Measurements from ENCODE around the gene CADM1. TPM values are rescaled to one million over a fixed set of nuclear protein-coding genes. Genes with fewer than 3 reads are reported as not detected.

The CADM1 gene
- total and polyA plus RNA-seq, 10 of the 15 experiments (the other 5 are each of a cell fraction or from before 2014, with no cell fraction given) = 0.03 to 0.48 (median 0.15) TPM; not detected in 3

GRCh38 chr11:115349335-115350017 lies 154.7 kb downstream of the CADM1 start:
- Histone ChIP-seq H3K36me3 (ENCODE audit: control insufficient read depth in 2 of 2, insufficient read depth in 2 of 2, low read length in 1 of 2) (no peaks in the 10 kb centered on the region), H3K4me3 (no peak overlapping the region), H2AFZ (ENCODE audit: control insufficient read depth, low read depth, low read length) (no peak overlapping the region), H3K9ac (ENCODE audit: control insufficient read depth, insufficient read depth, low read length) (no peak overlapping the region), H3K4me2 (ENCODE audit: control insufficient read depth, insufficient read depth) (no peak overlapping the region), H4K20me1 (ENCODE audit: control insufficient read depth, insufficient read depth) (no peaks in the 10 kb centered on the region), H3K27me3 (replicated peaks in 1 of 2; ENCODE audit: control insufficient read depth in 2 of 2, insufficient read depth in 2 of 2, low read length in 1 of 2) (no peaks in the 10 kb centered on the region; a peak in 1 of 4 replicates), H3K9me3 (replicated peaks; ENCODE audit: control insufficient read depth, insufficient read depth, low read length) (no peaks in the 10 kb centered on the region), H3K79me2 (ENCODE audit: control insufficient read depth, insufficient read depth, low read length) (no peaks in the 10 kb centered on the region), H3K4me1 (ENCODE audit: control insufficient read depth, insufficient read depth, low read length) (no peaks in the 10 kb centered on the region), H3K27ac (ENCODE audit: control insufficient read depth, insufficient read depth) (no peak overlapping the region)
- in situ Hi-C loops (cut with MboI) = no loop called here
- ChIA-PET RAD21 (ENCODE audit: unreplicated experiment) (no interaction called here), POLR2A (no interaction called here), CTCF (interaction anchor here (1.5 kb wide), 1 partner anchor 15 kb away, joined by 3 read pairs; no protein-coding TSS in a partner anchor), SMC1A (ENCODE audit: uncharacterized antibody, unreplicated experiment) (interaction anchor here (1.2 kb wide), 1 partner anchor 10 kb away, joined by 3 read pairs; no protein-coding TSS in a partner anchor)
- no peak for FAIRE-seq
- no peak for ATAC-seq
- 22% methylated on average over 7 of the region's 7 CpGs for WGBS (ENCODE audit: insufficient coverage, insufficient replicate concordance, low lambda C conversion rate, missing lambda C conversion rate)
- DNase-seq (ENCODE audit: low read depth, low spot score) = no peak
- BruUV-seq (replicated peaks) = no TSS peak
- intact Hi-C loops (cut with micrococcal nuclease; ENCODE audit: unreplicated experiment) = no loop called here
- no peak for TF ChIP-seq KLF5 (IDR thresholded peaks at IDR 0.05; ENCODE audit: partially characterized antibody)
- TF ChIP-seq EED (IDR thresholded peaks at IDR 0.05; ENCODE audit: low read depth) = no peak
- TF ChIP-seq, protein P1, sequence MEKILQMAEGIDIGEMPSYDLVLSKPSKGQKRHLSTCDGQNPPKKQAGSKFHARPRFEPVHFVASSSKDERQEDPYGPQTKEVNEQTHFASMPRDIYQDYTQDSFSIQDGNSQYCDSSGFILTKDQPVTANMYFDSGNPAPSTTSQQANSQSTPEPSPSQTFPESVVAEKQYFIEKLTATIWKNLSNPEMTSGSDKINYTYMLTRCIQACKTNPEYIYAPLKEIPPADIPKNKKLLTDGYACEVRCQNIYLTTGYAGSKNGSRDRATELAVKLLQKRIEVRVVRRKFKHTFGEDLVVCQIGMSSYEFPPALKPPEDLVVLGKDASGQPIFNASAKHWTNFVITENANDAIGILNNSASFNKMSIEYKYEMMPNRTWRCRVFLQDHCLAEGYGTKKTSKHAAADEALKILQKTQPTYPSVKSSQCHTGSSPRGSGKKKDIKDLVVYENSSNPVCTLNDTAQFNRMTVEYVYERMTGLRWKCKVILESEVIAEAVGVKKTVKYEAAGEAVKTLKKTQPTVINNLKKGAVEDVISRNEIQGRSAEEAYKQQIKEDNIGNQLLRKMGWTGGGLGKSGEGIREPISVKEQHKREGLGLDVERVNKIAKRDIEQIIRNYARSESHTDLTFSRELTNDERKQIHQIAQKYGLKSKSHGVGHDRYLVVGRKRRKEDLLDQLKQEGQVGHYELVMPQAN (conservative IDR thresholded peaks at IDR 0.05) = no peak
- TF ChIP-seq, protein P2, sequence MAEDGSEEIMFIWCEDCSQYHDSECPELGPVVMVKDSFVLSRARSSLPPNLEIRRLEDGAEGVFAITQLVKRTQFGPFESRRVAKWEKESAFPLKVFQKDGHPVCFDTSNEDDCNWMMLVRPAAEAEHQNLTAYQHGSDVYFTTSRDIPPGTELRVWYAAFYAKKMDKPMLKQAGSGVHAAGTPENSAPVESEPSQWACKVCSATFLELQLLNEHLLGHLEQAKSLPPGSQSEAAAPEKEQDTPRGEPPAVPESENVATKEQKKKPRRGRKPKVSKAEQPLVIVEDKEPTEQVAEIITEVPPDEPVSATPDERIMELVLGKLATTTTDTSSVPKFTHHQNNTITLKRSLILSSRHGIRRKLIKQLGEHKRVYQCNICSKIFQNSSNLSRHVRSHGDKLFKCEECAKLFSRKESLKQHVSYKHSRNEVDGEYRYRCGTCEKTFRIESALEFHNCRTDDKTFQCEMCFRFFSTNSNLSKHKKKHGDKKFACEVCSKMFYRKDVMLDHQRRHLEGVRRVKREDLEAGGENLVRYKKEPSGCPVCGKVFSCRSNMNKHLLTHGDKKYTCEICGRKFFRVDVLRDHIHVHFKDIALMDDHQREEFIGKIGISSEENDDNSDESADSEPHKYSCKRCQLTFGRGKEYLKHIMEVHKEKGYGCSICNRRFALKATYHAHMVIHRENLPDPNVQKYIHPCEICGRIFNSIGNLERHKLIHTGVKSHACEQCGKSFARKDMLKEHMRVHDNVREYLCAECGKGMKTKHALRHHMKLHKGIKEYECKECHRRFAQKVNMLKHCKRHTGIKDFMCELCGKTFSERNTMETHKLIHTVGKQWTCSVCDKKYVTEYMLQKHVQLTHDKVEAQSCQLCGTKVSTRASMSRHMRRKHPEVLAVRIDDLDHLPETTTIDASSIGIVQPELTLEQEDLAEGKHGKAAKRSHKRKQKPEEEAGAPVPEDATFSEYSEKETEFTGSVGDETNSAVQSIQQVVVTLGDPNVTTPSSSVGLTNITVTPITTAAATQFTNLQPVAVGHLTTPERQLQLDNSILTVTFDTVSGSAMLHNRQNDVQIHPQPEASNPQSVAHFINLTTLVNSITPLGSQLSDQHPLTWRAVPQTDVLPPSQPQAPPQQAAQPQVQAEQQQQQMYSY (CRISPR knock-in tag; IDR thresholded peaks at IDR 0.05) = no peak
- TF ChIP-seq RUNX3 (IDR thresholded peaks at IDR 0.05; ENCODE audit: low read length) = no peak
- TF ChIP-seq BCLAF1 (IDR thresholded peaks at IDR 0.05) = no peak
- TF ChIP-seq JUND (IDR thresholded peaks at IDR 0.05; ENCODE audit: low read depth, low read length) = no peak
- TF ChIP-seq, protein P3, sequence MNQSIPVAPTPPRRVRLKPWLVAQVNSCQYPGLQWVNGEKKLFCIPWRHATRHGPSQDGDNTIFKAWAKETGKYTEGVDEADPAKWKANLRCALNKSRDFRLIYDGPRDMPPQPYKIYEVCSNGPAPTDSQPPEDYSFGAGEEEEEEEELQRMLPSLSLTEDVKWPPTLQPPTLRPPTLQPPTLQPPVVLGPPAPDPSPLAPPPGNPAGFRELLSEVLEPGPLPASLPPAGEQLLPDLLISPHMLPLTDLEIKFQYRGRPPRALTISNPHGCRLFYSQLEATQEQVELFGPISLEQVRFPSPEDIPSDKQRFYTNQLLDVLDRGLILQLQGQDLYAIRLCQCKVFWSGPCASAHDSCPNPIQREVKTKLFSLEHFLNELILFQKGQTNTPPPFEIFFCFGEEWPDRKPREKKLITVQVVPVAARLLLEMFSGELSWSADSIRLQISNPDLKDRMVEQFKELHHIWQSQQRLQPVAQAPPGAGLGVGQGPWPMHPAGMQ (IDR thresholded peaks at IDR 0.05; ENCODE audit: borderline replicate concordance) = no peak
- TF ChIP-seq, protein P4, sequence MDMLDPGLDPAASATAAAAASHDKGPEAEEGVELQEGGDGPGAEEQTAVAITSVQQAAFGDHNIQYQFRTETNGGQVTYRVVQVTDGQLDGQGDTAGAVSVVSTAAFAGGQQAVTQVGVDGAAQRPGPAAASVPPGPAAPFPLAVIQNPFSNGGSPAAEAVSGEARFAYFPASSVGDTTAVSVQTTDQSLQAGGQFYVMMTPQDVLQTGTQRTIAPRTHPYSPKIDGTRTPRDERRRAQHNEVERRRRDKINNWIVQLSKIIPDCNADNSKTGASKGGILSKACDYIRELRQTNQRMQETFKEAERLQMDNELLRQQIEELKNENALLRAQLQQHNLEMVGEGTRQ (IDR thresholded peaks at IDR 0.05; ENCODE audit: borderline replicate concordance, low read depth, low read length) = no peak
